Renal cortical epithelial cell (primary cell): ENCODE measurements around the gene PIK3R6. TPM values are rescaled to one million over a fixed set of nuclear protein-coding genes. Genes with fewer than 3 reads are reported as not detected.
"Not testable (repeated sequence)": the region's sequence is repeated elsewhere in the genome, so short reads cannot be mapped to it uniquely, and the experiment has no call there.

ENCODE experiments used
- DNase-seq: peaks from one replicate; pipeline ENCODE4 v3.0.0-alpha.2; 2011; ENCODE audit warnings: low read depth
- total RNA-seq: library from RNA; depleted of rRNA; stranded (reverse); fragments of >200 nt; gene quantifications from 2 replicates; pipeline ENCODE4 v1.2.3, GENCODE V29; 2014

PIK3R6 gene
- total RNA-seq, 1 donor from 2014 or later = not detected

- DNase-seq = no peak
Measured at GRCh38 chr17:8894202-8894671, 26.8 kb upstream of the PIK3R6 start.

- no peak for DNase-seq
Measured at GRCh38 chr17:8893621-8894201, 26.2 kb upstream of the PIK3R6 start.

GRCh38 chr17:8893059-8893458 is 25.6 kb upstream of the PIK3R6 start:
- DNase-seq = no peak

GRCh38 chr17:8892338-8892690 is 24.8 kb upstream of the PIK3R6 start:
- DNase-seq = no peak

GRCh38 chr17:8890671-8891070 is 23.2 kb upstream of the PIK3R6 start:
- no peak for DNase-seq

GRCh38 chr17:8889458-8890210 is 22.2 kb upstream of the PIK3R6 start:
- DNase-seq = no peak

- no peak for DNase-seq
Measured at GRCh38 chr17:8888704-8889302, 21.3 kb upstream of the PIK3R6 start.

- DNase-seq = no peak
Measured at GRCh38 chr17:8887834-8888703, 20.6 kb upstream of the PIK3R6 start.

- no peak for DNase-seq
Measured at GRCh38 chr17:8887301-8887700, 19.8 kb upstream of the PIK3R6 start.

GRCh38 chr17:8885967-8886684 is 18.7 kb upstream of the PIK3R6 start:
- DNase-seq = no peak

- not testable (repeated sequence) for DNase-seq
Measured at GRCh38 chr17:8885163-8885966, 17.9 kb upstream of the PIK3R6 start.

GRCh38 chr17:8884336-8884990 is 17.0 kb upstream of the PIK3R6 start:
- DNase-seq = no peak

GRCh38 chr17:8883353-8883752 is 15.9 kb upstream of the PIK3R6 start:
- DNase-seq = no peak

GRCh38 chr17:8881606-8882005 is 14.1 kb upstream of the PIK3R6 start:
- DNase-seq = no peak

- DNase-seq = no peak
Measured at GRCh38 chr17:8880466-8880865, 13.0 kb upstream of the PIK3R6 start.

- no peak for DNase-seq
Measured at GRCh38 chr17:8879410-8879809, 11.9 kb upstream of the PIK3R6 start.

- DNase-seq = no peak
Measured at GRCh38 chr17:8877984-8878383, 10.5 kb upstream of the PIK3R6 start.

GRCh38 chr17:8875957-8876356 is 8.5 kb upstream of the PIK3R6 start:
- DNase-seq = no peak

- DNase-seq = no peak
Measured at GRCh38 chr17:8875436-8875835, 8.0 kb upstream of the PIK3R6 start.
